OCI-LY1 (cell line): ENCODE measurements around the gene PNPLA7.

ENCODE experiments used
- CTCF ChIP-seq: fragments of 200-600 bp; sonication (generic), shearing (Covaris generic); IDR thresholded peaks from 2 replicates; pipeline ENCODE4 v1.5.1; 2017; ENCODE audit warnings: mild to moderate bottlenecking, antibody characterized with exemption, low read length, moderate library complexity, mixed read lengths
- EZH2 ChIP-seq: fragments of 200-600 bp; sonication (generic), shearing (Covaris generic); IDR thresholded peaks from 2 replicates; pipeline ENCODE4 v1.8.0; 2017; ENCODE audit warnings: borderline replicate concordance, mixed run types, mild to moderate bottlenecking, antibody characterized with exemption, low read length, moderate library complexity, mixed read lengths

DNA sequence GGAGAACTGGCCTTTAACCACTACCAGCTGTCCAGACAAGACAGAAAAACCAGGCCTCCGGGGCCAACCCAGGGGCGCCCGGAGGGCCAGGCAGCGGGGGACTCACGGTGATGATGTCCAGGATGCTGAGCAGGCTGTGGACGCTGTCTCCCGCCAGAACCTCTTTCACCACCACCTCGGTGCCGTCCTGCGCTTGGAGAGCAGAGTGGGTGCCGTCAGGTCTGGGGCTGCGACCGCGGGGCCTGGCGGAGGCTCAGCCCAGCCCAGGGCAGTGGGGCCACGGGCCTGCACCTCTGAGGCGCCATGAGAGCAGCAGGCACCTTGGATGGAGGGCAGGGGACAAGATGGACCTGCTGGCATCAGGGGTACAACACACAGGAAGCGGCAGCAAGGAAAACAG is 9.7 kb downstream of the PNPLA7 start:
- no peak for TF ChIP-seq CTCF
- no peak for TF ChIP-seq EZH2
